Daoy (cell line): ENCODE measurements around the gene KRTAP19-3. TPM values are rescaled to one million over a fixed set of nuclear protein-coding genes. Genes with fewer than 3 reads are reported as not detected.

Experiments
- total RNA-seq: library from RNA; depleted of rRNA; stranded (reverse); fragments of >200 nt; shearing (Covaris generic); gene quantifications from 2 replicates; pipeline ENCODE4 v1.2.3, GENCODE V29; 2014; rRNA removed

KRTAP19-3 gene
- total RNA-seq, 1 experiment from 2014 or later: not detected

Other genes starting within 250 kb of the KRTAP19-3 start
- not detected in 2 replicates for gene KRTAP24-1, start 209.1 kb downstream of the KRTAP19-3 start, total RNA-seq
- gene KRTAP25-1, start 202.5 kb downstream of the KRTAP19-3 start, total RNA-seq: not detected in 2 replicates
- gene KRTAP26-1, start 171.7 kb downstream of the KRTAP19-3 start, total RNA-seq: not detected in 2 replicates
- not detected in 2 replicates for gene KRTAP27-1, start 154.3 kb downstream of the KRTAP19-3 start, total RNA-seq
- not detected in 2 replicates for gene KRTAP23-1, start 143.4 kb downstream of the KRTAP19-3 start, total RNA-seq
- gene KRTAP13-2, start 119.7 kb downstream of the KRTAP19-3 start, total RNA-seq: not detected in 2 replicates
- gene KRTAP13-1, start 96.0 kb downstream of the KRTAP19-3 start, total RNA-seq: not detected in 2 replicates
- gene KRTAP13-3, start 66.1 kb downstream of the KRTAP19-3 start, total RNA-seq: not detected in 2 replicates
- not detected in 2 replicates for gene KRTAP13-4, start 61.8 kb downstream of the KRTAP19-3 start, total RNA-seq
- not detected in 2 replicates for gene KRTAP15-1, start 51.7 kb downstream of the KRTAP19-3 start, total RNA-seq
- not detected in 2 replicates for gene KRTAP19-1, start 11.6 kb downstream of the KRTAP19-3 start, total RNA-seq
- gene KRTAP19-2, start 4.6 kb downstream of the KRTAP19-3 start, total RNA-seq: not detected in 2 replicates
- gene KRTAP19-4, start 5.2 kb upstream of the KRTAP19-3 start, total RNA-seq: not detected in 2 replicates
- not detected in 2 replicates for gene KRTAP19-5, start 10.1 kb upstream of the KRTAP19-3 start, total RNA-seq
- gene KRTAP19-6, start 49.9 kb upstream of the KRTAP19-3 start, total RNA-seq: not detected in 2 replicates
- not detected in 2 replicates for gene KRTAP19-7, start 69.3 kb upstream of the KRTAP19-3 start, total RNA-seq
- gene KRTAP22-2, start 98.4 kb upstream of the KRTAP19-3 start, total RNA-seq: not detected in 2 replicates
- gene KRTAP6-3, start 100.4 kb upstream of the KRTAP19-3 start, total RNA-seq: not detected in 2 replicates
- gene KRTAP6-2, start 106.9 kb upstream of the KRTAP19-3 start, total RNA-seq: not detected in 2 replicates
- gene KRTAP22-1, start 109.1 kb upstream of the KRTAP19-3 start, total RNA-seq: not detected in 2 replicates
- not detected in 2 replicates for gene KRTAP6-1, start 121.9 kb upstream of the KRTAP19-3 start, total RNA-seq
- gene KRTAP20-1, start 124.4 kb upstream of the KRTAP19-3 start, total RNA-seq: not detected in 2 replicates
- not detected in 2 replicates for gene KRTAP20-4, start 128.6 kb upstream of the KRTAP19-3 start, total RNA-seq
- gene KRTAP20-2, start 143.2 kb upstream of the KRTAP19-3 start, total RNA-seq: 3.4 TPM in 1 of 2 replicates, not detected in the other
- gene KRTAP20-3, start 150.9 kb upstream of the KRTAP19-3 start, total RNA-seq: not detected in 2 replicates
- gene KRTAP21-3, start 226.8 kb upstream of the KRTAP19-3 start, total RNA-seq: not detected in 2 replicates